Activated CD8-positive, alpha-beta memory T cell treated with anti-CD3 and anti-CD28 coated beads, Interleukin-2, amount 50 U/mL, for 48 hours (primary cell): ENCODE results near the gene C1QTNF9.
"Not testable (repeated sequence)": the region's sequence is repeated elsewhere in the genome, so short reads cannot be mapped to it uniquely, and the experiment has no call there.

Experiments
- DNase-seq: peaks from one replicate; pipeline ENCODE4 v3.0.0-alpha.2; 2020

Gene C1QTNF9

DNA sequence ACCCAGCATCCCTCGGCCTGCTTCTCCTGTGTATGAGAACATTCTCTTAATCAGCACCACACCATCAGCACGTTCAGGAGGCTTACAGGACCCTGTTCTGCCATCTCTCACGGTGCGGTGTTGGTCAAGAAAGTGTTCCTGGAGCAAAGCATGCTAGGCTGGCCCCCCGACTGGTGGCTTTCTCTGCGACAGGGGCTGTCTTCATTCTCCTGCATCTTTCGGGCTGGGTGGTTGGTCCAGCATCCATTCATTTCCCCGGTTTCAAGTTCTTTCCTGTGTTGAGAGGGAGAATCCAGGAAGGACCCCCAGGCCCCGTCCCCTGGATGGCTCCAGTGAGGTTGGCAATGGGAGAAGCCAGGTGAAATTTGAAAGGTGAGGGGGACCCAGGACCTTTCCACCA lies 55.8 kb downstream of the C1QTNF9 start:
- DNase-seq, result no peak

DNA sequence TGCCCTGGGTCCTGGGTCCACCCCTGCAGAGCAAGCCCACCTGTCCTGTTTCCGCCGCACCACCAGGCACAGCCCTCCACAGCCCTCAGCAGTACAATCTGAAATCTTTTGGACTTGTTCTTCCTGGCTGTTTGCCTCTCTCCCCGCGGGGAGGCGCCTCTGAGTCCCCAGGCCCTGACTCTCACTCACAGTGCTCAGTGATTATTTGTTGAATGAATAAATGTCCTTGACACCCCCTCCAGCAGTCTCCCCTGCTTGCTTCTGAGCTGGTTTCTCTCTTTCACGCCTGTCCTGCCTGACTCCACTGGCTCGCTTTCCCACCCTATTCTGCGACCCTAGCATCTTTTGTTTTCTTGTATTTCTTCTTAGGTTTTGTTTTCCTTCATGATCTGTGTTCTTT lies 56.9 kb downstream of the C1QTNF9 start:
- DNase-seq, result not testable (repeated sequence)

DNA sequence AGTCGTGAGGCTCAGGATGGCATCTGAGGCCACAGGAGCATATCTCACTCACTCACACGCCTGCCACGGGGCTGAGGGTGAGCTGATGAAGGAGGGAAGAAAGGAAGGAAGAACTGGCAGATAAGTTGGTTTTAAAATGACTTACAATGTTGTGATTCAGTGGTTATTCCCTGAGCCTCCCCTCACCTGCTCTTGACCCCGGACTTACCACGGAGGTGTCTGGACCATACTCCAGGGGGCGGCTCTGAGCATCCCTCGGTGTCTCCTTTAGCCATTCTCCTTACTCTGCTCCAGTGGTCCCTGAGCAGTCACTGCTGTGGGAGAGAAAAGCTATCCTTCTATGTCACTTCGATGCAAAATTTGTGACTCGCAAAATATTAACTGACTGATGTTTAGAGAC lies 61.9 kb downstream of the C1QTNF9 start:
- DNase-seq, result not testable (repeated sequence)
